Liver (tissue), 9 donors: ENCODE results near the gene NFIA. TPM values are rescaled to one million over a fixed set of nuclear protein-coding genes. Genes with fewer than 3 reads are reported as not detected.
A peak's percentile ranks its signal among the peaks of the same experiment; 100 is the strongest.

Experiments
- DNase-seq: peaks from one replicate; pipeline ENCODE4 v3.0.0-alpha.2; 2017; ENCODE audit warnings: low spot score
- H3K27ac ChIP-seq, 2 donors: one replicate each; pipeline ENCODE4 v1.7.0; 2013; ENCODE audit warnings: inconsistent platforms in 2 of 2, low read length in 2 of 2, control low read depth in 1 of 2, low read depth in 1 of 2, mild to moderate bottlenecking in 1 of 2
- H3K27me3 ChIP-seq, 4 donors: one replicate each; pipeline versions ENCODE4 v1.6.1 to v1.7.0; 2013; ENCODE audit warnings: low read length in 3 of 4, inconsistent platforms in 1 of 4, mild to moderate bottlenecking in 1 of 4, moderate library complexity in 1 of 4; ENCODE audit not compliant: control insufficient read depth in 4 of 4, insufficient read depth in 4 of 4
- H3K36me3 ChIP-seq, 4 donors: one replicate each; pipeline versions ENCODE4 v1.6.1 to v1.7.0; 2013; ENCODE audit warnings: low read length in 3 of 4, mild to moderate bottlenecking in 3 of 4, low read depth in 1 of 4, moderate library complexity in 1 of 4; ENCODE audit not compliant: control insufficient read depth in 4 of 4, insufficient read depth in 3 of 4
- H3K4me1 ChIP-seq, 4 donors: one replicate each; pipeline versions ENCODE4 v1.6.1 to v1.7.0; 2013; ENCODE audit warnings: low read length in 3 of 4, mild to moderate bottlenecking in 3 of 4, moderate library complexity in 1 of 4; ENCODE audit not compliant: control insufficient read depth in 4 of 4, insufficient read depth in 4 of 4
- H3K4me3 ChIP-seq, 3 donors: one replicate each; pipeline versions ENCODE4 v1.6.1 to v1.7.0; 2013; ENCODE audit warnings: low read length in 3 of 3, control low read depth in 1 of 3, low read depth in 1 of 3, mild to moderate bottlenecking in 1 of 3
- H3K9ac ChIP-seq, 2 donors: one replicate each; pipeline ENCODE4 v1.7.0; 2013; ENCODE audit warnings: low read length in 2 of 2, mild to moderate bottlenecking in 2 of 2, moderate library complexity in 2 of 2, control low read depth in 1 of 2, low read depth in 1 of 2
- H3K9me3 ChIP-seq, 4 donors: one replicate each; pipeline versions ENCODE4 v1.6.1 to v1.7.0; 2013; ENCODE audit warnings: low read length in 3 of 4; ENCODE audit not compliant: control insufficient read depth in 4 of 4
- EGR1 ChIP-seq, 2 donors: IDR thresholded peaks; 2 replicates each; pipeline ENCODE4 v1.6.1; 2016 to 2018; ENCODE audit warnings: antibody characterized with exemption in 2 of 2, low read depth in 2 of 2
- FOXA1 ChIP-seq: IDR thresholded peaks from 2 replicates; pipeline ENCODE4 v1.6.1; 2016; ENCODE audit warnings: antibody characterized with exemption
- FOXA2 ChIP-seq: IDR thresholded peaks from 2 replicates; pipeline ENCODE4 v1.6.1; 2016; ENCODE audit warnings: antibody characterized with exemption
- GABPA ChIP-seq, 2 donors: IDR thresholded peaks in 1 of 2; conservative IDR thresholded peaks in 1 of 2; 2 replicates each; pipeline ENCODE4 v1.6.1; 2016; ENCODE audit warnings: antibody characterized with exemption in 2 of 2, mild to moderate bottlenecking in 1 of 2, moderate library complexity in 1 of 2
- HNF4A ChIP-seq, 2 donors: conservative IDR thresholded peaks; 2 replicates each; pipeline ENCODE4 v1.6.1; 2016; ENCODE audit warnings: antibody characterized with exemption in 2 of 2, mild to moderate bottlenecking in 2 of 2
- HNF4G ChIP-seq: IDR thresholded peaks from 2 replicates; pipeline ENCODE4 v1.6.1; 2016; ENCODE audit warnings: antibody characterized with exemption
- JUND ChIP-seq, 2 donors: IDR thresholded peaks; 2 replicates each; pipeline ENCODE4 v1.6.1; 2016; ENCODE audit warnings: antibody characterized with exemption in 2 of 2
- NR2F2 ChIP-seq: IDR thresholded peaks from 2 replicates; pipeline ENCODE4 v1.6.1; 2016; ENCODE audit warnings: antibody characterized with exemption
- RAD21 ChIP-seq, 2 donors: IDR thresholded peaks; 2 replicates each; pipeline ENCODE4 v1.6.1; 2016; ENCODE audit warnings: antibody characterized with exemption in 2 of 2, mild to moderate bottlenecking in 2 of 2
- RXRA ChIP-seq, 2 donors: IDR thresholded peaks; 2 replicates each; pipeline ENCODE4 v1.6.1; 2017 to 2018; ENCODE audit warnings: antibody characterized with exemption in 2 of 2, mild to moderate bottlenecking in 1 of 2
- SP1 ChIP-seq: IDR thresholded peaks from 2 replicates; pipeline ENCODE4 v1.6.1; 2018; ENCODE audit warnings: antibody characterized with exemption, mild to moderate bottlenecking
- TAF1 ChIP-seq: conservative IDR thresholded peaks from 2 replicates; pipeline ENCODE4 v1.6.1; 2016; ENCODE audit warnings: antibody characterized with exemption, mild to moderate bottlenecking
- YY1 ChIP-seq: IDR thresholded peaks from 2 replicates; pipeline ENCODE4 v1.6.1; 2016; ENCODE audit warnings: antibody characterized with exemption, mild to moderate bottlenecking
- WGBS: extraction: QIAGEN DNeasy Blood & Tissue Kit; methylation state at CpG from one replicate; pipeline ENCODE4 v1.1.7; 2013; 5-methylcytosine and 5-hydroxymethylcytosine counted together
- polyA plus RNA-seq, 2 donors: library from polyadenylated mRNA; stranded (reverse) in 1 of 2; unstranded in 1 of 2; fragments of 200-250 nt in 1 of 2; fragments of >200 nt in 1 of 2; fragmentation: Nextera tagmentation in 1 of 2; extraction: Ambion mirVana in 1 of 2; gene quantifications; one replicate each; pipeline versions ENCODE4 v1.2.1 to v1.2.3, GENCODE V29; 2013 to 2015
- total RNA-seq, 2 donors: library from RNA; depleted of rRNA; stranded (reverse); fragments of >200 nt; gene quantifications; one replicate each; pipeline ENCODE4 v1.2.3, GENCODE V29; 2014
- TF ChIP-seq, protein P1 (sequence below): IDR thresholded peaks from 2 replicates; pipeline ENCODE4 v1.6.1; 2016; ENCODE audit warnings: antibody characterized with exemption
- TF ChIP-seq, protein P2 (sequence below): IDR thresholded peaks from 2 replicates; pipeline ENCODE4 v1.6.1; 2016; ENCODE audit warnings: antibody characterized with exemption
- TF ChIP-seq, protein P3 (sequence below): IDR thresholded peaks from 2 replicates; pipeline ENCODE4 v1.6.1; 2016; ENCODE audit warnings: antibody characterized with exemption, mild to moderate bottlenecking
- TF ChIP-seq, protein P4 (sequence below): IDR thresholded peaks from 2 replicates; pipeline ENCODE4 v1.6.1; 2016; ENCODE audit warnings: antibody characterized with exemption
- TF ChIP-seq, protein P5 (sequence below): fragments of 150-350 bp; IDR thresholded peaks from 2 replicates; pipeline ENCODE4 v1.5.1; 2017; ENCODE audit warnings: improper control_type of control experiment, low read depth, low read length; ENCODE audit not compliant: missing input control
- donor health status: healthy.
- donor health status: healthy.
- donor health status: healthy.
- donor health status: healthy.
- donor health status: healthy.

Gene NFIA
- total and polyA plus RNA-seq, 4 donors, result 6.8 to 53.7 (median 22.2) TPM

DNA sequence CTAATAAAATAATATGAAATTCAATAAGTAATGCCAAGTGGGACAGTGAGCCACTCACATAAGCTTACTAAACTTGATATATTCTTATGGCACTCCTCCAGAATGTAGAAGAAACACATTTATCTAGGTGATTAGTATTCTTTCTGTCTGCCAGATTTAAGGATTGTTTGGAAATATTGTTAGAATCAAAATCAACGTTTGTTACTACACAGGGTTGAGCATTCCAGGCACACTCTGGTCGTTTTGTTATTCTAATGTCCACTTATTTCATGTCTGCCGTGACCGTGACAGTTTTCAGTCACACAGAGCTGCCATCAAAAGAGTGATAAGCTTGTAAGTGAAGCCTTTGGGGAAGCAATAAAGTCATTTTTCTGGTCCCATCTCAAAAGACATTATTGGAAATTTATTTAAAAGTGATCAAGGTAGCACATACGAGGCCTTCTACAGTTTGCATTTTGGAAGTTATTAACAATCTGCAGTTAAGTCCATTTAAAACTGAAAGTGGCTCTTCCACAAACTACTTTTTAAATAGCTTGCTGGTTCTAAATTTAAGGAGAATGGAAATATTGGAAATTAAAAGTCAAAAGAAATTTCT lies 38.0 kb downstream of the NFIA start:
- Histone ChIP-seq H3K36me3 (no peaks in the 10 kb centered on the region), H3K4me3 (peak overlapping the region in 1 of 3 donors; percentile 14), H3K27me3 (no peaks in the 10 kb centered on the region), H3K9me3 (no peaks in the 10 kb centered on the region), H3K4me1 (peaks cover 18 to 82% (median 70%) of the 10 kb centered on the region in 4 donors), H3K27ac (peak overlapping the region; percentile 69 to 78), H3K9ac (peak overlapping the region; percentile 22 to 87)
- TF ChIP-seq TAF1, result no peak
- TF ChIP-seq GABPA (IDR thresholded peaks at IDR 0.05 in 1 of 2, conservative IDR thresholded peaks at IDR 0.05 in 1 of 2), result no peak
- no peak for TF ChIP-seq YY1
- TF ChIP-seq FOXA1, result no peak
- TF ChIP-seq EGR1 (IDR thresholded peaks at IDR 0.05; ENCODE audit: low read depth in 2 of 2), result no peak
- TF ChIP-seq FOXA2, result no peak
- TF ChIP-seq RAD21 (IDR thresholded peaks at IDR 0.05), result no peak
- TF ChIP-seq, protein P1, sequence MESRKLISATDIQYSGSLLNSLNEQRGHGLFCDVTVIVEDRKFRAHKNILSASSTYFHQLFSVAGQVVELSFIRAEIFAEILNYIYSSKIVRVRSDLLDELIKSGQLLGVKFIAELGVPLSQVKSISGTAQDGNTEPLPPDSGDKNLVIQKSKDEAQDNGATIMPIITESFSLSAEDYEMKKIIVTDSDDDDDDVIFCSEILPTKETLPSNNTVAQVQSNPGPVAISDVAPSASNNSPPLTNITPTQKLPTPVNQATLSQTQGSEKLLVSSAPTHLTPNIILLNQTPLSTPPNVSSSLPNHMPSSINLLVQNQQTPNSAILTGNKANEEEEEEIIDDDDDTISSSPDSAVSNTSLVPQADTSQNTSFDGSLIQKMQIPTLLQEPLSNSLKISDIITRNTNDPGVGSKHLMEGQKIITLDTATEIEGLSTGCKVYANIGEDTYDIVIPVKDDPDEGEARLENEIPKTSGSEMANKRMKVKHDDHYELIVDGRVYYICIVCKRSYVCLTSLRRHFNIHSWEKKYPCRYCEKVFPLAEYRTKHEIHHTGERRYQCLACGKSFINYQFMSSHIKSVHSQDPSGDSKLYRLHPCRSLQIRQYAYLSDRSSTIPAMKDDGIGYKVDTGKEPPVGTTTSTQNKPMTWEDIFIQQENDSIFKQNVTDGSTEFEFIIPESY, result no peak
- WGBS, result 22% methylated on average over 5 of the region's 5 CpGs
- no peak for DNase-seq

DNA sequence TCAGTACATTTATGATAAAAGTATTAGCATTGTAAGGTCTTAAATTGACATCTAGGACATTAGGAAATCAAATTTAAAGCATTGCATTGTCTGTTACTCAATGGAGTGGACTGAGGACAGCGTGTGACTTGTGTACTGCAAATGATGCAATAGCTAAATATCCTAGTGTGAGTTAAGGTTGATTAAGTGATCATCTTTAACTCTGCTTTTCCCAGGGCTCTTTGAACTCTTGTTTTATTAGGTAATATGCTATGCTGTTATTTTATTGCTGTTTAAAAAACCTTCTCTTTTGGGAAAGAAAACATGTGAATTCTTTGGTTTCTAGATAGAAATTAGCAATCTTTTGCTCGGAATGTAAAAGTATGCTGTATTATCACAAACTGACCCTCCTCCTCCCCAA lies 38.6 kb downstream of the NFIA start:
- WGBS, result 24% methylated on average over 2 of the region's 2 CpGs
- peak; percentile 82 for TF ChIP-seq SP1
- TF ChIP-seq RAD21 (IDR thresholded peaks at IDR 0.05), result peak; percentile 47 to 52
- TF ChIP-seq, protein P1, result peak; percentile 94
- TF ChIP-seq, protein P2, sequence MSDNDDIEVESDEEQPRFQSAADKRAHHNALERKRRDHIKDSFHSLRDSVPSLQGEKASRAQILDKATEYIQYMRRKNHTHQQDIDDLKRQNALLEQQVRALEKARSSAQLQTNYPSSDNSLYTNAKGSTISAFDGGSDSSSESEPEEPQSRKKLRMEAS, result peak; percentile 76
- TF ChIP-seq TAF1, result no peak
- peak; percentile 40 for TF ChIP-seq HNF4G
- TF ChIP-seq FOXA1, result peak; percentile 81
- peak in 1 of 2 donors; percentile 29 for TF ChIP-seq GABPA (IDR thresholded peaks at IDR 0.05 in 1 of 2, conservative IDR thresholded peaks at IDR 0.05 in 1 of 2)
- peak in 1 of 2 donors; percentile 60 for TF ChIP-seq EGR1 (IDR thresholded peaks at IDR 0.05; ENCODE audit: low read depth in 2 of 2)
- peak; percentile 88 to 95 for TF ChIP-seq HNF4A (conservative IDR thresholded peaks at IDR 0.05)
- TF ChIP-seq, protein P3, sequence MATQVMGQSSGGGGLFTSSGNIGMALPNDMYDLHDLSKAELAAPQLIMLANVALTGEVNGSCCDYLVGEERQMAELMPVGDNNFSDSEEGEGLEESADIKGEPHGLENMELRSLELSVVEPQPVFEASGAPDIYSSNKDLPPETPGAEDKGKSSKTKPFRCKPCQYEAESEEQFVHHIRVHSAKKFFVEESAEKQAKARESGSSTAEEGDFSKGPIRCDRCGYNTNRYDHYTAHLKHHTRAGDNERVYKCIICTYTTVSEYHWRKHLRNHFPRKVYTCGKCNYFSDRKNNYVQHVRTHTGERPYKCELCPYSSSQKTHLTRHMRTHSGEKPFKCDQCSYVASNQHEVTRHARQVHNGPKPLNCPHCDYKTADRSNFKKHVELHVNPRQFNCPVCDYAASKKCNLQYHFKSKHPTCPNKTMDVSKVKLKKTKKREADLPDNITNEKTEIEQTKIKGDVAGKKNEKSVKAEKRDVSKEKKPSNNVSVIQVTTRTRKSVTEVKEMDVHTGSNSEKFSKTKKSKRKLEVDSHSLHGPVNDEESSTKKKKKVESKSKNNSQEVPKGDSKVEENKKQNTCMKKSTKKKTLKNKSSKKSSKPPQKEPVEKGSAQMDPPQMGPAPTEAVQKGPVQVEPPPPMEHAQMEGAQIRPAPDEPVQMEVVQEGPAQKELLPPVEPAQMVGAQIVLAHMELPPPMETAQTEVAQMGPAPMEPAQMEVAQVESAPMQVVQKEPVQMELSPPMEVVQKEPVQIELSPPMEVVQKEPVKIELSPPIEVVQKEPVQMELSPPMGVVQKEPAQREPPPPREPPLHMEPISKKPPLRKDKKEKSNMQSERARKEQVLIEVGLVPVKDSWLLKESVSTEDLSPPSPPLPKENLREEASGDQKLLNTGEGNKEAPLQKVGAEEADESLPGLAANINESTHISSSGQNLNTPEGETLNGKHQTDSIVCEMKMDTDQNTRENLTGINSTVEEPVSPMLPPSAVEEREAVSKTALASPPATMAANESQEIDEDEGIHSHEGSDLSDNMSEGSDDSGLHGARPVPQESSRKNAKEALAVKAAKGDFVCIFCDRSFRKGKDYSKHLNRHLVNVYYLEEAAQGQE, result peak; percentile 53
- no peak for TF ChIP-seq NR2F2
- peak; percentile 83 for TF ChIP-seq FOXA2
- TF ChIP-seq, protein P4, sequence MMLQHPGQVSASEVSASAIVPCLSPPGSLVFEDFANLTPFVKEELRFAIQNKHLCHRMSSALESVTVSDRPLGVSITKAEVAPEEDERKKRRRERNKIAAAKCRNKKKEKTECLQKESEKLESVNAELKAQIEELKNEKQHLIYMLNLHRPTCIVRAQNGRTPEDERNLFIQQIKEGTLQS, result peak; percentile 91
- TF ChIP-seq JUND (IDR thresholded peaks at IDR 0.05), result peak; percentile 71 to 81
- peak; percentile 91 to 94 for TF ChIP-seq RXRA (IDR thresholded peaks at IDR 0.05)
- TF ChIP-seq, protein P5, sequence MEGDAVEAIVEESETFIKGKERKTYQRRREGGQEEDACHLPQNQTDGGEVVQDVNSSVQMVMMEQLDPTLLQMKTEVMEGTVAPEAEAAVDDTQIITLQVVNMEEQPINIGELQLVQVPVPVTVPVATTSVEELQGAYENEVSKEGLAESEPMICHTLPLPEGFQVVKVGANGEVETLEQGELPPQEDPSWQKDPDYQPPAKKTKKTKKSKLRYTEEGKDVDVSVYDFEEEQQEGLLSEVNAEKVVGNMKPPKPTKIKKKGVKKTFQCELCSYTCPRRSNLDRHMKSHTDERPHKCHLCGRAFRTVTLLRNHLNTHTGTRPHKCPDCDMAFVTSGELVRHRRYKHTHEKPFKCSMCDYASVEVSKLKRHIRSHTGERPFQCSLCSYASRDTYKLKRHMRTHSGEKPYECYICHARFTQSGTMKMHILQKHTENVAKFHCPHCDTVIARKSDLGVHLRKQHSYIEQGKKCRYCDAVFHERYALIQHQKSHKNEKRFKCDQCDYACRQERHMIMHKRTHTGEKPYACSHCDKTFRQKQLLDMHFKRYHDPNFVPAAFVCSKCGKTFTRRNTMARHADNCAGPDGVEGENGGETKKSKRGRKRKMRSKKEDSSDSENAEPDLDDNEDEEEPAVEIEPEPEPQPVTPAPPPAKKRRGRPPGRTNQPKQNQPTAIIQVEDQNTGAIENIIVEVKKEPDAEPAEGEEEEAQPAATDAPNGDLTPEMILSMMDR, result no peak
- peak; percentile 81 for TF ChIP-seq YY1
- Histone ChIP-seq H3K36me3 (no peaks in the 10 kb centered on the region), H3K9me3 (no peaks in the 10 kb centered on the region), H3K27me3 (no peaks in the 10 kb centered on the region), H3K27ac (peak overlapping the region; percentile 69 to 78), H3K9ac (peak overlapping the region; percentile 42 to 87), H3K4me3 (peak overlapping the region in 1 of 3 donors; percentile 14), H3K4me1 (peaks cover 17 to 82% (median 71%) of the 10 kb centered on the region in 4 donors)
- no peak for DNase-seq
